SK-N-SH (cell line): Measurements from ENCODE around the gene LTBR. TPM values are rescaled to one million over a fixed set of nuclear protein-coding genes. Genes with fewer than 3 reads are reported as not detected.

ENCODE experiments used
- CTCF ChIA-PET: fragments of 300-600, 350-600 bp; formaldehyde crosslinking; extraction: SDS; loops from one replicate; lab custom pipeline; 2021; lab: Yijun Ruan, JAX
- POLR2A ChIA-PET: fragments of 350-600 bp; sonication (Branson Sonifier 250); formaldehyde crosslinking; extraction: SDS; loops from one replicate; lab custom pipeline; 2020; ENCODE audit warnings: antibody characterized with exemption, inconsistent platforms; lab: Yijun Ruan, JAX
- DNase-seq: peaks from one replicate; pipeline ENCODE4 v3.0.0; 2012
- H2AFZ ChIP-seq: fragments of 200-600 bp; sonication (generic); 2 replicates; pipeline ENCODE4 v1.8.1; 2016; ENCODE audit warnings: antibody characterized with exemption, mild to moderate bottlenecking, low read depth
- H3F3A ChIP-seq: fragments of 200-600 bp; sonication (generic); replicated peaks from 2 replicates; pipeline ENCODE3; 2016; ENCODE audit warnings: antibody characterized with exemption, mild to moderate bottlenecking; ENCODE audit not compliant: insufficient read depth
- H3K27ac ChIP-seq, 2 experiments: fragments of 200-500 bp in 1 of 2; fragments of 200-600 bp in 1 of 2; sonication (Bioruptor generic) in 1 of 2; sonication (generic), shearing (Covaris generic) in 1 of 2; 2 replicates each; pipeline versions ENCODE4 v1.5.1 to v1.6.1; 2014 to 2016; ENCODE audit warnings: low read depth in 2 of 2, inconsistent platforms in 1 of 2, low read length in 1 of 2, mild to moderate bottlenecking in 1 of 2, mixed read lengths in 1 of 2
- H3K27me3 ChIP-seq: fragments of 200-600 bp; sonication (generic), shearing (Covaris generic); 2 replicates; pipeline ENCODE4 v1.6.1; 2016; ENCODE audit warnings: mixed run types; ENCODE audit not compliant: insufficient read depth
- H3K36me3 ChIP-seq, 2 experiments: fragments of 200-500 bp in 1 of 2; fragments of 200-600 bp in 1 of 2; sonication (Bioruptor generic) in 1 of 2; sonication (generic) in 1 of 2; replicated peaks in 1 of 2; 2 replicates each; pipeline versions ENCODE3 to v1.5.1; 2014 to 2016; ENCODE audit warnings: low read length in 1 of 2, mild to moderate bottlenecking in 1 of 2; ENCODE audit not compliant: insufficient read depth in 2 of 2, control insufficient read depth in 1 of 2
- H3K4me1 ChIP-seq, 2 experiments: fragments of 200-500 bp in 1 of 2; fragments of 200-600 bp in 1 of 2; sonication (Bioruptor generic) in 1 of 2; sonication (generic), shearing (Covaris generic) in 1 of 2; 2 replicates each; pipeline versions ENCODE4 v1.5.1 to v1.6.1; 2014 to 2016; ENCODE audit warnings: low read depth in 1 of 2, low read length in 1 of 2, mixed run types in 1 of 2; ENCODE audit not compliant: insufficient read depth in 2 of 2, control insufficient read depth in 1 of 2
- H3K4me2 ChIP-seq: fragments of 200-600 bp; sonication (generic), shearing (Covaris generic); 2 replicates; pipeline ENCODE4 v1.6.1; 2017; ENCODE audit warnings: mixed run types
- H3K4me3 ChIP-seq, 2 experiments: fragments of 200-500 bp in 1 of 2; fragments of 200-600 bp in 1 of 2; sonication (Bioruptor generic) in 1 of 2; sonication (generic), shearing (Covaris generic) in 1 of 2; 2 replicates each; pipeline versions ENCODE4 v1.5.1 to v1.8.1; 2014 to 2016; ENCODE audit warnings: low read depth in 2 of 2, inconsistent platforms in 1 of 2, low read length in 1 of 2, mild to moderate bottlenecking in 1 of 2, mixed read lengths in 1 of 2, moderate library complexity in 1 of 2
- H3K79me2 ChIP-seq: fragments of 200-600 bp; sonication (generic); 2 replicates; pipeline ENCODE4 v1.8.1; 2017; ENCODE audit warnings: mild to moderate bottlenecking; ENCODE audit not compliant: insufficient read depth
- H3K9ac ChIP-seq: fragments of 200-600 bp; sonication (generic); 2 replicates; pipeline ENCODE4 v1.6.1; 2017; ENCODE audit warnings: mixed run types
- H3K9me2 ChIP-seq: fragments of 200-600 bp; sonication (generic); 2 replicates; pipeline ENCODE4 v1.6.1; 2017; ENCODE audit warnings: mixed run types
- H3K9me3 ChIP-seq: fragments of 200-600 bp; sonication (generic); 2 replicates; pipeline ENCODE4 v1.6.1; 2017; ENCODE audit warnings: mixed run types, mild to moderate bottlenecking, moderate library complexity
- H4K20me1 ChIP-seq: fragments of 200-600 bp; sonication (generic); 2 replicates; pipeline ENCODE4 v1.6.1; 2017; ENCODE audit warnings: mild to moderate bottlenecking, mixed run types; ENCODE audit not compliant: insufficient read depth
- CHD2 ChIP-seq: fragments of 150-350 bp; IDR thresholded peaks from 2 replicates; pipeline ENCODE4 v1.6.1; 2018; ENCODE audit warnings: low read length; ENCODE audit not compliant: partially characterized antibody
- EP300 ChIP-seq, 2 experiments: IDR thresholded peaks; 2 replicates each; pipeline versions ENCODE4 v1.4.0 to v1.6.1; 2012; ENCODE audit warnings: borderline replicate concordance in 1 of 2, low read depth in 1 of 2, low read length in 1 of 2
- FOXM1 ChIP-seq: IDR thresholded peaks from 2 replicates; pipeline ENCODE4 v1.4.0; 2012; ENCODE audit warnings: low read depth, mild to moderate bottlenecking
- JUND ChIP-seq: IDR thresholded peaks from 2 replicates; pipeline ENCODE4 v1.4.0; 2012
- PBX3 ChIP-seq: IDR thresholded peaks from 2 replicates; pipeline ENCODE4; 2012
- POLR2AphosphoS5 ChIP-seq: IDR thresholded peaks from 2 replicates; pipeline ENCODE4 v1.6.1; 2012; ENCODE audit warnings: low read depth, low read length
- SIN3A ChIP-seq: IDR thresholded peaks from 2 replicates; pipeline ENCODE4 v1.6.1; 2012; ENCODE audit warnings: low read depth, mild to moderate bottlenecking, low read length, moderate library complexity, borderline replicate concordance
- TEAD4 ChIP-seq: IDR thresholded peaks from 2 replicates; pipeline ENCODE4 v1.4.0; 2012; ENCODE audit warnings: mild to moderate bottlenecking, borderline replicate concordance; ENCODE audit not compliant: insufficient read depth
- ZBTB33 ChIP-seq: IDR thresholded peaks from 2 replicates; pipeline ENCODE4 v1.4.0; 2012; ENCODE audit warnings: low read depth, borderline replicate concordance
- WGBS: methylation state at CpG from one replicate; pipeline ENCODE4 v1.1.6; 2017; ENCODE audit warnings: low lambda C conversion rate; 5-methylcytosine and 5-hydroxymethylcytosine counted together
- polyA plus RNA-seq, 3 experiments: library from polyadenylated mRNA; depleted of rRNA; stranded (reverse); fragments of >200 nt; gene quantifications; 2 replicates each; pipeline ENCODE4 v1.2.3, GENCODE V29; 2012
- TF ChIP-seq, protein P1 (sequence below): IDR thresholded peaks from 2 replicates; pipeline ENCODE4 v1.6.1; 2012; ENCODE audit warnings: mild to moderate bottlenecking, low read depth, low read length, moderate library complexity

LTBR gene
- polyA plus RNA-seq, 1 of the 3 experiments (the other 2 are of a cell fraction): 0.12 TPM

- Histone ChIP-seq H3K79me2 (no peaks in the 10 kb centered on the region), H2AFZ (no peak overlapping the region), H3K9ac (no peak overlapping the region), H3K9me2 (no peaks in the 10 kb centered on the region), H4K20me1 (no peaks in the 10 kb centered on the region), H3K27me3 (no peaks in the 10 kb centered on the region), H3K4me3 (no peak overlapping the region), H3F3A (no peaks in the 10 kb centered on the region), H3K27ac (no peak overlapping the region), H3K4me1 (peaks cover 0 to 4% of the 10 kb centered on the region in 2 experiments; a peak in 1 of 4 replicates), H3K4me2 (no peak overlapping the region), H3K9me3 (no peaks in the 10 kb centered on the region), H3K36me3 (no peaks in the 10 kb centered on the region)
- 88% methylated on average over 5 of the region's 5 CpGs for WGBS
- ChIA-PET POLR2A (no interaction called here), CTCF (interaction anchor here (0.7 to 1.6 kb wide), 3 partner anchors 16 to 30 kb away, joined by 3 to 6 read pairs (median 3); no protein-coding TSS in a partner anchor)
- DNase-seq: no peak
- TF ChIP-seq EP300 (IDR thresholded peaks at IDR 0.05; ENCODE audit: borderline replicate concordance in 1 of 2, low read depth in 1 of 2, low read length in 1 of 2): no peak
- TF ChIP-seq CHD2: no peak
- TF ChIP-seq FOXM1: no peak
- no peak for TF ChIP-seq TEAD4
- TF ChIP-seq PBX3: no peak
These were observed 27.6 kb upstream of the LTBR start for GRCh38 chr12:6356374-6356820.

- Histone ChIP-seq H3F3A (no peaks in the 10 kb centered on the region), H3K9me3 (no peaks in the 10 kb centered on the region), H3K4me2 (no peak overlapping the region), H4K20me1 (no peaks in the 10 kb centered on the region), H3K79me2 (no peaks in the 10 kb centered on the region), H3K9me2 (no peaks in the 10 kb centered on the region), H3K27me3 (no peaks in the 10 kb centered on the region), H3K4me1 (peaks cover 0 to 7% of the 10 kb centered on the region in 2 experiments; a peak in 1 of 4 replicates), H3K4me3 (no peak overlapping the region), H3K36me3 (no peaks in the 10 kb centered on the region), H3K9ac (no peak overlapping the region), H2AFZ (no peak overlapping the region), H3K27ac (no peak overlapping the region)
- ChIA-PET POLR2A (no interaction called here), CTCF (no interaction called here)
- WGBS: 41% methylated on average over 1 of the region's 1 CpG
- TF ChIP-seq JUND (no peak), ZBTB33 (no peak)
- no peak for DNase-seq
These were observed 25.1 kb upstream of the LTBR start for GRCh38 chr12:6358881-6359280.

DNA sequence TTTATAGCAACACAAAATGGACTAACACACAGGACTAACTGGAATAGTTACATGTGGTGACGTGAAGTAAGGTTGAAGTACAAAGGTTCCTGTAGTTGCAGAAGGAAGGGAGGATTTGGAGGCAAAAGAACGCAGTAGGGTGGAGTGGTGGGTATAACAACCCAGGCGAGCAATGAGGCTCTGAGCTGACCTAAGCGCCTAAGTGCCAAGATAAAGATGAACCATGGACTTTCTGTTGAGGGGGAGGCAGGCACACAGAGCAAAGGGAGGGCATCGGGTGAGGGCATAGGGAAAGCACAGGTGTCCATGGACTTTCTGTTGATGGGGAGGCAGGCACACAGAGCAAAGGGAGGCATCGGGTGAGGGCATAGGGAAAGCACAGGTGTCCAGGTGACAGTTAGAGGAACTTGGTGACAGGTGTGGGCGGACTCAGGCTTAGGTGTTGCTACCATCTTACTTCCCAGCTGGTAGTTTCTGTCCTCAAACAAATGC lies 23.8 kb upstream of the LTBR start:
- no peak overlapping the region for H3K27ac ChIP-seq
- no peak for DNase-seq
- no peak overlapping the region for H3K4me3 ChIP-seq
- no peak overlapping the region for H3K4me2 ChIP-seq
- H4K20me1 ChIP-seq: no peaks in the 10 kb centered on the region
- WGBS: 82% methylated on average over 7 of the region's 7 CpGs
- ChIA-PET POLR2A (no interaction called here), CTCF (no interaction called here)
- H3F3A ChIP-seq: peaks cover 5% of the 10 kb centered on the region
- H3K9me2 ChIP-seq: no peaks in the 10 kb centered on the region
- H3K9me3 ChIP-seq: no peaks in the 10 kb centered on the region
- no peaks in the 10 kb centered on the region for H3K27me3 ChIP-seq
- peaks cover 0 to 7% of the 10 kb centered on the region in 2 experiments; a peak in 1 of 4 replicates for H3K4me1 ChIP-seq
- H2AFZ ChIP-seq: no peak overlapping the region
- H3K79me2 ChIP-seq: no peaks in the 10 kb centered on the region
- TF ChIP-seq POLR2AphosphoS5 (no peak), SIN3A (no peak)
- TF ChIP-seq, protein P1, sequence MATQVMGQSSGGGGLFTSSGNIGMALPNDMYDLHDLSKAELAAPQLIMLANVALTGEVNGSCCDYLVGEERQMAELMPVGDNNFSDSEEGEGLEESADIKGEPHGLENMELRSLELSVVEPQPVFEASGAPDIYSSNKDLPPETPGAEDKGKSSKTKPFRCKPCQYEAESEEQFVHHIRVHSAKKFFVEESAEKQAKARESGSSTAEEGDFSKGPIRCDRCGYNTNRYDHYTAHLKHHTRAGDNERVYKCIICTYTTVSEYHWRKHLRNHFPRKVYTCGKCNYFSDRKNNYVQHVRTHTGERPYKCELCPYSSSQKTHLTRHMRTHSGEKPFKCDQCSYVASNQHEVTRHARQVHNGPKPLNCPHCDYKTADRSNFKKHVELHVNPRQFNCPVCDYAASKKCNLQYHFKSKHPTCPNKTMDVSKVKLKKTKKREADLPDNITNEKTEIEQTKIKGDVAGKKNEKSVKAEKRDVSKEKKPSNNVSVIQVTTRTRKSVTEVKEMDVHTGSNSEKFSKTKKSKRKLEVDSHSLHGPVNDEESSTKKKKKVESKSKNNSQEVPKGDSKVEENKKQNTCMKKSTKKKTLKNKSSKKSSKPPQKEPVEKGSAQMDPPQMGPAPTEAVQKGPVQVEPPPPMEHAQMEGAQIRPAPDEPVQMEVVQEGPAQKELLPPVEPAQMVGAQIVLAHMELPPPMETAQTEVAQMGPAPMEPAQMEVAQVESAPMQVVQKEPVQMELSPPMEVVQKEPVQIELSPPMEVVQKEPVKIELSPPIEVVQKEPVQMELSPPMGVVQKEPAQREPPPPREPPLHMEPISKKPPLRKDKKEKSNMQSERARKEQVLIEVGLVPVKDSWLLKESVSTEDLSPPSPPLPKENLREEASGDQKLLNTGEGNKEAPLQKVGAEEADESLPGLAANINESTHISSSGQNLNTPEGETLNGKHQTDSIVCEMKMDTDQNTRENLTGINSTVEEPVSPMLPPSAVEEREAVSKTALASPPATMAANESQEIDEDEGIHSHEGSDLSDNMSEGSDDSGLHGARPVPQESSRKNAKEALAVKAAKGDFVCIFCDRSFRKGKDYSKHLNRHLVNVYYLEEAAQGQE: no peak
- no peak overlapping the region for H3K9ac ChIP-seq
- no peaks in the 10 kb centered on the region for H3K36me3 ChIP-seq
